Body of pancreas (tissue), 4 donors: Measurements from ENCODE around the gene ADRB1. TPM values are rescaled to one million over a fixed set of nuclear protein-coding genes. Genes with fewer than 3 reads are reported as not detected.

Experiments used
- ATAC-seq: fragments of 150-250 bp; one replicate; pipeline ENCODE4 v1.9.1; 2016
- DNase-seq, 4 donors: peaks; one replicate each; pipeline ENCODE4 v3.0.0-alpha.2; 2019
- H3K27ac ChIP-seq, 4 donors: fragments of 200-600 bp; sonication (generic); 1 replicate in 3 of 4; 2 replicates in 1 of 4; pipeline versions ENCODE4 v1.5.1 to v1.6.1; 2016 to 2019; ENCODE audit warnings: mild to moderate bottlenecking in 1 of 4, mixed read lengths in 1 of 4, moderate library complexity in 1 of 4
- H3K27me3 ChIP-seq, 2 donors: fragments of 200-600 bp; sonication (generic); one replicate each; pipeline ENCODE4 v1.6.0; 2016; ENCODE audit warnings: mild to moderate bottlenecking in 1 of 2
- H3K36me3 ChIP-seq, 2 donors: fragments of 200-600 bp; sonication (generic); replicated peaks in 1 of 2; 2 replicates each; pipeline ENCODE4 v1.5.1; 2016; ENCODE audit warnings: low read depth in 2 of 2; ENCODE audit not compliant: insufficient read depth in 1 of 2
- H3K4me1 ChIP-seq: fragments of 200-600 bp; sonication (generic); one replicate; pipeline ENCODE4 v1.6.0; 2016
- H3K4me3 ChIP-seq, 2 donors: fragments of 200-600 bp; sonication (generic); 1 replicate in 1 of 2; 2 replicates in 1 of 2; pipeline ENCODE4 v1.5.1; 2016 to 2019
- H3K9me3 ChIP-seq, 3 donors: fragments of 200-600 bp; sonication (generic); 1 replicate in 2 of 3; 2 replicates in 1 of 3; pipeline ENCODE4 v1.5.1; 2016
- POLR2A ChIP-seq, 3 donors: fragments of 450-650 bp; IDR thresholded peaks; one replicate each; pipeline ENCODE4 v1.6.1; 2016; ENCODE audit warnings: antibody characterized with exemption in 3 of 3, mild to moderate bottlenecking in 2 of 3
- WGBS, 2 donors: methylation state at CpG; one replicate each; pipeline ENCODE4 v1.1.5; 2017; 5-methylcytosine and 5-hydroxymethylcytosine counted together
- intact Hi-C: fragments of 100-400 bp; cut with DNase I; formaldehyde crosslinking; loops from one replicate; pipeline ENCODE4 v1.15.1; 2023
- total RNA-seq, 2 donors: library from RNA; depleted of rRNA; stranded (reverse); fragments of >200 nt; gene quantifications; one replicate each; pipeline ENCODE4 v1.1.0, GENCODE V29; 2016
- TF ChIP-seq, protein P1 (sequence below), 7 experiments: fragments of 450-650 bp in 4 of 7; fragments of 200-600 bp in 3 of 7; sonication (generic) in 3 of 7; IDR thresholded peaks; one replicate each; pipeline ENCODE4 v1.5.1; 2016 to 2019; ENCODE audit warnings: antibody characterized with exemption in 7 of 7

Gene ADRB1
- total RNA-seq, 2 donors from 2014 or later, result 1.0 to 8.6 TPM

DNA sequence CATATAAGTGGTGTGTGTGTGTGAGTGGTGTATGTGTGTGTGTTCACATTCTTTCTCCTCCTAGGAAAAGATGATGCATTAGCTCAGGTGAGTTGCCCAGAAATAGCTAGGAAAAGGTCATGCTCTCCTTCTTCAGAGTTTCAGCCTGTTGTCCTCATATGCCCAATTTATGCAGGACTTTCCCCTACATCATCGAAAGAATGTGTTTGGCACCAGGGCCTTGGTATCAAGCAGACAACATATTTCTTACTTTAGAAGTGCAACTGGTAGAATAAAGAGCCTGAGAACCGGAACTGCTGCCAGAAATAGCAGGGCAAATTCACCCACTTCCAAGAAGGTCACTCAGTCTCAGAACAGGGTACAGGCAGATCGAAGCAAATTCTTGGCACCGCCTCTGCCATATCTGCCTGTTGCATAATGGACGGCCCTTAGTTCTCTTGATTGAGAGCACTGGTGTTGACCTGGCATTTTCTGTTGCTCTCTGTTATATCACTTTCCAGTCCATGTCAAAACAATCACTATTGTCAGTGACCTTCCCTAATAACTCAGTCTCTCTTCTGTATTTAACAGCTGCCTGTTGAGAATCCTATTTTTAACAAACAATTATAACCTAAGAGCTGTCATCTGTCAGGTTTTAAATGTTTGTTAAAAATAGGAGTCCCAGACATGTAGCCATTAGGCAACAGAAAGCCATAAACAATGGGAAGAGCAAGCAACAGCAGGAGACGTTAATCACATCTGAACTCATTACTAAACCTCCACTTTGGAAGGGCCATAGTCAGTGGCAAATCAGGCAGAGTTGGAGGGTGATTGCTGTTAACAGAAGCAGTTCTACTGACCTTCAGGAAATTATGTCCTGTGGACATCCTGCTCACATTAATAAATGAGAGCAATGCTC lies 20.7 kb downstream of the ADRB1 start:
- intact Hi-C loops, result no loop called here
- H3K4me1 ChIP-seq, result peaks cover 33% of the 10 kb centered on the region
- peak overlapping the region; percentile 5 to 63 (median 41) for H3K27ac ChIP-seq
- no peaks in the 10 kb centered on the region for H3K36me3 ChIP-seq
- 8 to 20% methylated on average over 6 of the region's 6 CpGs for WGBS, 2 donors
- TF ChIP-seq, protein P1, sequence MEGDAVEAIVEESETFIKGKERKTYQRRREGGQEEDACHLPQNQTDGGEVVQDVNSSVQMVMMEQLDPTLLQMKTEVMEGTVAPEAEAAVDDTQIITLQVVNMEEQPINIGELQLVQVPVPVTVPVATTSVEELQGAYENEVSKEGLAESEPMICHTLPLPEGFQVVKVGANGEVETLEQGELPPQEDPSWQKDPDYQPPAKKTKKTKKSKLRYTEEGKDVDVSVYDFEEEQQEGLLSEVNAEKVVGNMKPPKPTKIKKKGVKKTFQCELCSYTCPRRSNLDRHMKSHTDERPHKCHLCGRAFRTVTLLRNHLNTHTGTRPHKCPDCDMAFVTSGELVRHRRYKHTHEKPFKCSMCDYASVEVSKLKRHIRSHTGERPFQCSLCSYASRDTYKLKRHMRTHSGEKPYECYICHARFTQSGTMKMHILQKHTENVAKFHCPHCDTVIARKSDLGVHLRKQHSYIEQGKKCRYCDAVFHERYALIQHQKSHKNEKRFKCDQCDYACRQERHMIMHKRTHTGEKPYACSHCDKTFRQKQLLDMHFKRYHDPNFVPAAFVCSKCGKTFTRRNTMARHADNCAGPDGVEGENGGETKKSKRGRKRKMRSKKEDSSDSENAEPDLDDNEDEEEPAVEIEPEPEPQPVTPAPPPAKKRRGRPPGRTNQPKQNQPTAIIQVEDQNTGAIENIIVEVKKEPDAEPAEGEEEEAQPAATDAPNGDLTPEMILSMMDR (IDR thresholded peaks at IDR 0.05), result no peak
- TF ChIP-seq POLR2A (IDR thresholded peaks at IDR 0.05), result no peak
- H3K9me3 ChIP-seq, result no peaks in the 10 kb centered on the region
- no peak overlapping the region for H3K4me3 ChIP-seq
- no peaks in the 10 kb centered on the region for H3K27me3 ChIP-seq
- DNase-seq, result peak; percentile 76 to 89 (median 86)
- peak; percentile 93 for ATAC-seq

DNA sequence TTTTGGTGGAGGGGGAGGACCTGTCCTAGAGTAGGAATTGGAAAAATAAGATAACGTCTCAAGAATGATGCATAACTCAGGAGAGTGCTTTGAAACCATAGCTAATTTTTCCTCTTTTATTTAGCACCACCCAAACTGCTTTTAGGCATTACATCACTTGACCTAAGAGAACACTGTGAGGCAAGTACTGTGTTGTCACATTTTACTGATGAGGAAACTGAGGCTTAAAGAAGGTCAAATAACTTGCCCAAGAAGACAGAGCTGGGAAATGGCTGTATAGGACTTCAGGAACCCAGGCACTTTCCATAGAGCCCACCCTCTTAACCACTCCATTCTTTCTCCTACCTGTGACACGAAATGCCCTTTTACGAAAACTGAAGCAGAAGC lies 21.4 kb downstream of the ADRB1 start:
- ATAC-seq (no peak), DNase-seq (no peak)
- no peak overlapping the region for H3K4me3 ChIP-seq
- peaks cover 29% of the 10 kb centered on the region for H3K4me1 ChIP-seq
- TF ChIP-seq POLR2A (IDR thresholded peaks at IDR 0.05), result no peak
- WGBS, 2 donors, result 88 to 91% methylated on average over 3 of the region's 3 CpGs
- H3K27me3 ChIP-seq, result no peaks in the 10 kb centered on the region
- no peaks in the 10 kb centered on the region for H3K9me3 ChIP-seq
- intact Hi-C loops, result no loop called here
- H3K36me3 ChIP-seq, result no peaks in the 10 kb centered on the region
- peak overlapping the region in 2 of 4 donors; percentile 39 to 63 for H3K27ac ChIP-seq

DNA sequence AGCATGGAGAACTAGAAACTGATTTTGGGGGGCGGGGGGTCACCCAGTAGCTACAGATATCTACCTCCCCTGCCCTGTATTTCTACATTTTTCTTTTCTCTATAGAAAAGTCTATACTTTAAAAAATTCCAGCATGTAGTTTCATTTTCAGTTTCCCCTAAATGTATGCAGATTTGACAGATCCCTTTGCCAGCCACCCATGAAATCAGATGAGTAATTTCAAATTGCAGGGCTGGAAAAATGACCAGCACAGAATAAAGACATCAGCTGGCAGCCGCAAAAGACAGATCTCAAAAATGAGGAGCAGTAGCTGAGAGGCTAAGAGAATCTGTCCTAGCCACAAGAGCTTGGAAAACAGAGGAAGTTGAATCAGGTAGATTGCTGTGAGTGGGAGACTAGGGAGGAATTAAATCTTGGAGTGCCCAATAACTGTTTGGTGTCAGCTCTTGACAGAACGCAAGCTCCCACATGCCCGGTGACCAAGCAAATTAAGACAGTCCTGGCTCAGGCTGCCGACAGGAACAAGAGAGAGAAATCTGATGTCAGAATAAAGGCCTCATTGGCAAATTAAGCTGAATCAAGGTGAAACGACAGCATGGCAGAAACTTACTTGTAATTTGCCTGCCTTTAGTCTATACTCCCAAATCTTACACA lies 24.5 kb downstream of the ADRB1 start:
- DNase-seq, result no peak
- Histone ChIP-seq H3K4me3 (no peak overlapping the region), H3K36me3 (no peaks in the 10 kb centered on the region), H3K27ac (no peak overlapping the region), H3K9me3 (no peaks in the 10 kb centered on the region), H3K4me1 (peaks cover 28% of the 10 kb centered on the region), H3K27me3 (no peaks in the 10 kb centered on the region)
- ATAC-seq, result no peak
- 75 to 95% methylated on average over 6 of the region's 6 CpGs for WGBS, 2 donors
- TF ChIP-seq, protein P1 (IDR thresholded peaks at IDR 0.05), result no peak
- TF ChIP-seq POLR2A (IDR thresholded peaks at IDR 0.05), result no peak
- intact Hi-C loops, result no loop called here

DNA sequence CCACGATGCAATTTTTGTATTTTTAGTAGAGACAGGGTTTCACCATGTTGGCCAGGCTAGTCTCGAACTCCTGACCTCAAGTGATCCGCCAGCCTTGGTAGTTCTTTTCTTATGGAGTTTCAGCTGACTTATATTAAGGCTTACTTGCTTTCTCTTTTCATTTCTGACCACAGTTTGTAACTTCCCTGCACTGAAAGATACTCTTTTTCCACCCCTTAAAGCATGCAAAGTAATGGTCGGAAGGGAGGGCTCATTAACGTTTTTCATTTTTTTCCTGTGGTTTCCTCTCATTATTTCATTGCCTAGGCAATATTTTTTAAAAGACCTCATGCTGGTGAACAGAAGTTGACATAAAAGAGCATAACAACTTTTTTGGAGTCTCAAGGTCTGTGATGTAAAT lies 27.0 kb downstream of the ADRB1 start:
- TF ChIP-seq POLR2A (IDR thresholded peaks at IDR 0.05), result no peak
- TF ChIP-seq, protein P1 (IDR thresholded peaks at IDR 0.05), result no peak
- intact Hi-C loops, result no loop called here
- no peaks in the 10 kb centered on the region for H3K9me3 ChIP-seq
- H3K27me3 ChIP-seq, result no peaks in the 10 kb centered on the region
- H3K27ac ChIP-seq, result no peak overlapping the region
- WGBS, 2 donors, result 64 to 76% methylated on average over 5 of the region's 5 CpGs
- no peak for DNase-seq
- no peak overlapping the region for H3K4me3 ChIP-seq
- peaks cover 11% of the 10 kb centered on the region for H3K4me1 ChIP-seq
- H3K36me3 ChIP-seq, result no peaks in the 10 kb centered on the region
- ATAC-seq, result no peak

DNA sequence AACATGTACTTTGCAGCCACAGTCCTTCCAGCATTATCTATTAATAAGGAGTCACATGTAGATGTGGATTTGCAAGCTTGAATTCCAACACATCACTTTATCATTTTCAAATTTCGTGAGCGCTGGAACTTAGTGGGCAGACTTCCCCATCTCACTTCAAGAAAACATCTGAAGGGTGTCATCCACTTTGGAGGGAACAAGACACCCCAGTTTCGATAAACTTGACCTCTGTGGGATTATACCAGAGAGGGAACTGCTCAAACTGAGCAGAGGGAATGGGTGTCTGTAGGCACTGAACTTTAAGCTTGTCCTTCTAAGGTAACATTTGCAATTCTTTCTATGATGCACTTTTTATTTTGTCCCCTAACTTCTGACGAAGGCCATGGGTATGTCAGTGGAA lies 27.5 kb downstream of the ADRB1 start:
- no peak for DNase-seq
- peaks cover 11% of the 10 kb centered on the region for H3K4me1 ChIP-seq
- 72 to 85% methylated on average over 4 of the region's 4 CpGs for WGBS, 2 donors
- no peaks in the 10 kb centered on the region for H3K27me3 ChIP-seq
- no peak overlapping the region for H3K27ac ChIP-seq
- no peaks in the 10 kb centered on the region for H3K36me3 ChIP-seq
- no peak overlapping the region for H3K4me3 ChIP-seq
- TF ChIP-seq POLR2A (IDR thresholded peaks at IDR 0.05), result no peak
- ATAC-seq, result no peak
- no peaks in the 10 kb centered on the region for H3K9me3 ChIP-seq
- intact Hi-C loops, result no loop called here
